GF-D8 (cell line): ENCODE data around the gene TMPRSS13.
"Not testable (repeated sequence)": the region's sequence is repeated elsewhere in the genome, so short reads cannot be mapped to it uniquely, and the experiment has no call there.

ENCODE experiments used
- DNase-seq: peaks from one replicate; lab custom pipeline; 2025; lab: John Stamatoyannopoulos, UW

The TMPRSS13 gene

GRCh38 chr11:117929916-117930570 is 841 bp upstream of the TMPRSS13 start:
- no peak for DNase-seq

- no peak for DNase-seq
Observed at GRCh38 chr11:117928446-117929141, 608 bp downstream of the TMPRSS13 start.

GRCh38 chr11:117927926-117928325 is 1.3 kb downstream of the TMPRSS13 start:
- DNase-seq: no peak

- not testable (repeated sequence) for DNase-seq
Observed at GRCh38 chr11:117926166-117926565, 3.0 kb downstream of the TMPRSS13 start.

- no peak for DNase-seq
Observed at GRCh38 chr11:117925198-117925925, 3.8 kb downstream of the TMPRSS13 start.

GRCh38 chr11:117924631-117925170 is 4.5 kb downstream of the TMPRSS13 start:
- no peak for DNase-seq

GRCh38 chr11:117923773-117924172 is 5.4 kb downstream of the TMPRSS13 start:
- DNase-seq: no peak

GRCh38 chr11:117923275-117923674 is 5.9 kb downstream of the TMPRSS13 start:
- DNase-seq: no peak

- no peak for DNase-seq
Observed at GRCh38 chr11:117921893-117922292, 7.3 kb downstream of the TMPRSS13 start.

GRCh38 chr11:117921456-117921855 is 7.7 kb downstream of the TMPRSS13 start:
- DNase-seq: no peak

- no peak for DNase-seq
Observed at GRCh38 chr11:117919781-117920221, 9.4 kb downstream of the TMPRSS13 start.

GRCh38 chr11:117919341-117919740 is 9.9 kb downstream of the TMPRSS13 start:
- DNase-seq: no peak

- no peak for DNase-seq
Observed at GRCh38 chr11:117918366-117919255, 10.6 kb downstream of the TMPRSS13 start.

- no peak for DNase-seq
Observed at GRCh38 chr11:117917591-117918151, 11.5 kb downstream of the TMPRSS13 start.

GRCh38 chr11:117916956-117917355 is 12.2 kb downstream of the TMPRSS13 start:
- DNase-seq: no peak

GRCh38 chr11:117915672-117916235 is 13.4 kb downstream of the TMPRSS13 start:
- no peak for DNase-seq

GRCh38 chr11:117914991-117915618 is 14.1 kb downstream of the TMPRSS13 start:
- no peak for DNase-seq

GRCh38 chr11:117914398-117914761 is 14.8 kb downstream of the TMPRSS13 start:
- no peak for DNase-seq

GRCh38 chr11:117913736-117914397 is 15.3 kb downstream of the TMPRSS13 start:
- no peak for DNase-seq

- DNase-seq: no peak
Observed at GRCh38 chr11:117912497-117912896, 16.7 kb downstream of the TMPRSS13 start.
